ENCODE measurements around the gene PROK1. TPM values are rescaled to one million over a fixed set of nuclear protein-coding genes. Genes with fewer than 3 reads are reported as not detected.

The PROK1 gene
- total and polyA plus RNA-seq, 2 donors (not counting 1 experiment from before 2014, with no cell fraction given) = not detected

DNA sequence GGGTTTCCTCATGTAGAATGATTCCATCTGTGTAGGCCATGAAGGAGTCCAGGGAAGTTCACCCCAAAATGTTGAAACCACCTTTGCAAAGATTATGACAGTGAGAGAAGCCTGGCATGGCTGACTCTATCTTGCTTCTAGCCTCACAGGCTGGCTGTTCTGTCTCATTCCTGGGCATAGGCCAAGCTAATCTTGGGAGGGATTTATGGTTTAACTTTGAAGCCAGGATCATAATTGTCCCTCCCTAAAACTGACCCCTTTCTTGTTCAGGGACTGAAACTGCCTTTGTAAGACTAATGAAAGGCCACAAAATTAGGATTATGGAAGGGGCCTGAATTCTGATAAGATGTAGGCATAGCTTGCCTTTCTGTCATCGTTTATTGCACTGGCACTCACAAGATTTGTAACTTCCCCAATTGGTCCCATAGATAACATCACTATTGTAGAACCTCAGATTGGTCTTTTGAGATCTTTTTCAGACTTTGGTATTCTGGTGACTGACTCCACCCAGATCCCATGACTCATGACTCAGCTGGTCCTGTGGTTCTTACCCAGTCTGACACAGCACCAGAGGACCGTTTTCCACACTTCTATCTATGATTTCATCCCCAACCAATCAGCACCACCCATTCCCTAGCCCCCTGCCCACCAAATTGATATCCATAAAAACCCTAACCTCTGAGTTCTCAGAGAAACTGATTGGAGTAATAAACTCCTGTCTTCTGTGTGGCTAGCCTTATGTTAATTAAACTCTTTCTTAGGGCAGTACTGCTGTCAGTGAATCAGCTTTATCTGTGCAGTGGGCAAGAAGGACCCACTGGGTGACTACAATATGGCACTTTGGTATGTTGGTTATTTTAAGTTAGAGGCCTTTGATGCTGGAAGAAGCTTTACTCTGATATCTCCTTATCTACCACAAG lies 29.8 kb upstream of the PROK1 start:
- CTCF ChIA-PET = interaction anchor here (2.3 to 3.6 kb wide), 3 partner anchors 9 to 214 kb away, joined by 7 to 15 read pairs (median 11); no protein-coding TSS in a partner anchor
- Histone ChIP-seq H3K27me3 (replicated peaks in 1 of 4; ENCODE audit: control extremely low read depth in 1 of 4, control insufficient read depth in 3 of 4, insufficient read depth in 4 of 4, low read length in 3 of 4) (peaks cover 0 to 5% (median 0%) of the 10 kb centered on the region in 4 experiments), H3K79me2 (ENCODE audit: control insufficient read depth, insufficient read depth, low read length) (no peaks in the 10 kb centered on the region), H3K4me2 (replicated peaks; ENCODE audit: low read depth, low read length, poor library complexity, severe bottlenecking) (no peak overlapping the region), H2AFZ (ENCODE audit: insufficient read depth, low read depth, low read length, poor library complexity, severe bottlenecking) (no peak overlapping the region), H3K4me3 (ENCODE audit: control extremely low read depth in 1 of 5, extremely low read depth in 1 of 5, insufficient read depth in 1 of 5, low read depth in 2 of 5, low read length in 4 of 5) (no peak overlapping the region), H3K4me1 (ENCODE audit: control insufficient read depth in 2 of 2, insufficient read depth in 2 of 2, low read length in 2 of 2) (no peaks in the 10 kb centered on the region), H3K27ac (ENCODE audit: low read length in 2 of 2) (no peak overlapping the region), H4K20me1 (ENCODE audit: control insufficient read depth, insufficient read depth, low read length, poor library complexity, severe bottlenecking) (no peaks in the 10 kb centered on the region), H3K9me3 (ENCODE audit: control extremely low read depth in 1 of 3, control insufficient read depth in 2 of 3, insufficient read depth in 1 of 3, low read length in 2 of 3) (peaks cover 0 to 5% (median 0%) of the 10 kb centered on the region in 3 donors), H3K36me3 (replicated peaks in 1 of 2; ENCODE audit: control extremely low read depth in 1 of 2, control insufficient read depth in 1 of 2, extremely low read depth in 1 of 2, insufficient read depth in 2 of 2, low read length in 1 of 2) (no peaks in the 10 kb centered on the region), H3K9ac (ENCODE audit: low read length) (no peak overlapping the region)
- POLR2A ChIA-PET = no interaction called here
- DNase-seq (no peak), ATAC-seq (ENCODE audit: low read depth) (no peak)
- intact Hi-C loops (cut with micrococcal nuclease) = no loop called here
- Mint-ChIP-seq H3K27ac (no peak overlapping the region), H3K4me1 (no peaks in the 10 kb centered on the region), H3K9me3 (ENCODE audit: insufficient read depth) (no peaks in the 10 kb centered on the region), H3K4me3 (no peak overlapping the region), H3K27me3 (peaks cover 5% of the 10 kb centered on the region)
- no peak for TF ChIP-seq EZH2 (IDR thresholded peaks at IDR 0.05; ENCODE audit: borderline replicate concordance, insufficient read depth, low read depth, low read length, poor library complexity, severe bottlenecking)
- TF ChIP-seq, protein P1, sequence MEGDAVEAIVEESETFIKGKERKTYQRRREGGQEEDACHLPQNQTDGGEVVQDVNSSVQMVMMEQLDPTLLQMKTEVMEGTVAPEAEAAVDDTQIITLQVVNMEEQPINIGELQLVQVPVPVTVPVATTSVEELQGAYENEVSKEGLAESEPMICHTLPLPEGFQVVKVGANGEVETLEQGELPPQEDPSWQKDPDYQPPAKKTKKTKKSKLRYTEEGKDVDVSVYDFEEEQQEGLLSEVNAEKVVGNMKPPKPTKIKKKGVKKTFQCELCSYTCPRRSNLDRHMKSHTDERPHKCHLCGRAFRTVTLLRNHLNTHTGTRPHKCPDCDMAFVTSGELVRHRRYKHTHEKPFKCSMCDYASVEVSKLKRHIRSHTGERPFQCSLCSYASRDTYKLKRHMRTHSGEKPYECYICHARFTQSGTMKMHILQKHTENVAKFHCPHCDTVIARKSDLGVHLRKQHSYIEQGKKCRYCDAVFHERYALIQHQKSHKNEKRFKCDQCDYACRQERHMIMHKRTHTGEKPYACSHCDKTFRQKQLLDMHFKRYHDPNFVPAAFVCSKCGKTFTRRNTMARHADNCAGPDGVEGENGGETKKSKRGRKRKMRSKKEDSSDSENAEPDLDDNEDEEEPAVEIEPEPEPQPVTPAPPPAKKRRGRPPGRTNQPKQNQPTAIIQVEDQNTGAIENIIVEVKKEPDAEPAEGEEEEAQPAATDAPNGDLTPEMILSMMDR (IDR thresholded peaks at IDR 0.05) = no peak
- 26% methylated on average over 2 of the region's 2 CpGs for WGBS (ENCODE audit: insufficient coverage)

All from B cell (primary cell).